Activated CD8-positive, alpha-beta T cell treated with anti-CD3 and anti-CD28 coated beads for 36 hours (primary cell): ENCODE data around the gene EBLN1. TPM values are rescaled to one million over a fixed set of nuclear protein-coding genes. Genes with fewer than 3 reads are reported as not detected.

Experiments used
- ATAC-seq: fragments of 200-7000 bp; cut with Tn5 transposase; one replicate; pipeline ENCODE4 v1.10.0; 2021; ENCODE audit warnings: mild to moderate bottlenecking, moderate library complexity
- CTCF ChIA-PET: fragments of 350-600 bp; sonication (Branson Sonifier 250); formaldehyde crosslinking; loops from one replicate; lab custom pipeline; 2021; ENCODE audit warnings: antibody characterized with exemption; lab: Charles Lee
- POLR2A ChIA-PET: fragments of 350-600 bp; sonication (Branson Sonifier 250); formaldehyde crosslinking; loops from one replicate; lab custom pipeline; 2021; ENCODE audit warnings: antibody characterized with exemption; lab: Charles Lee
- DNase-seq: peaks from one replicate; pipeline ENCODE4 v3.0.0-alpha.2; 2020
- H3K27ac Mint-ChIP-seq: one replicate; pipeline ENCODE4 v1.8.0; 2021; ENCODE audit warnings: mild to moderate bottlenecking, mixed read lengths
- H3K27me3 Mint-ChIP-seq: one replicate; pipeline ENCODE4 v1.8.0; 2021; ENCODE audit warnings: mixed read lengths
- H3K36me3 Mint-ChIP-seq: one replicate; pipeline ENCODE4 v1.8.0; 2021; ENCODE audit warnings: low read depth, mixed read lengths
- H3K4me1 Mint-ChIP-seq: one replicate; pipeline ENCODE4 v1.8.0; 2021; ENCODE audit warnings: low read depth, mixed read lengths
- H3K4me3 Mint-ChIP-seq: one replicate; pipeline ENCODE4 v1.8.0; 2021; ENCODE audit warnings: mild to moderate bottlenecking, moderate library complexity, mixed read lengths
- H3K9me3 Mint-ChIP-seq: one replicate; pipeline ENCODE4 v1.8.0; 2021; ENCODE audit warnings: mixed read lengths
- CTCF ChIP-seq: fragments of 200-600 bp; IDR thresholded peaks from one replicate; pipeline ENCODE4 v1.8.0; 2022; ENCODE audit warnings: antibody characterized with exemption, mild to moderate bottlenecking
- intact Hi-C: fragments of 100-400 bp; cut with micrococcal nuclease; formaldehyde crosslinking; loops from one replicate; pipeline ENCODE4 v1.10.0; 2022
- total RNA-seq, 2 experiments: library from RNA; stranded (reverse); gene quantifications; one replicate each; pipeline ENCODE4 v1.2.3, GENCODE V29; 2021

EBLN1 gene
- total RNA-seq, 2 experiments from 2014 or later: not detected

GRCh38 chr10:22210267-22210666, 7.5 kb downstream of the EBLN1 start:
- Mint-ChIP-seq H3K4me1 (no peaks in the 10 kb centered on the region), H3K27ac (no peak overlapping the region), H3K9me3 (no peaks in the 10 kb centered on the region), H3K36me3 (no peaks in the 10 kb centered on the region), H3K4me3 (no peak overlapping the region), H3K27me3 (peaks cover 10% of the 10 kb centered on the region)
- CTCF ChIA-PET: interaction anchor here (0.6 kb wide), 1 partner anchor 11 kb away, joined by 3 read pairs; no protein-coding TSS in a partner anchor
- TF ChIP-seq CTCF: no peak
- intact Hi-C loops: no loop called here
- no peak for DNase-seq
- POLR2A ChIA-PET: no interaction called here
- no peak for ATAC-seq

GRCh38 chr10:22193945-22194344, 23.9 kb downstream of the EBLN1 start:
- Mint-ChIP-seq H3K4me3 (no peak overlapping the region), H3K36me3 (no peaks in the 10 kb centered on the region), H3K4me1 (no peaks in the 10 kb centered on the region), H3K27me3 (no peaks in the 10 kb centered on the region), H3K9me3 (no peaks in the 10 kb centered on the region), H3K27ac (no peak overlapping the region)
- ATAC-seq (no peak), DNase-seq (no peak)
- intact Hi-C loops: no loop called here
- TF ChIP-seq CTCF: no peak
- ChIA-PET POLR2A (no interaction called here), CTCF (no interaction called here)

- no peak overlapping the region for H3K4me3 Mint-ChIP-seq
- CTCF ChIA-PET: no interaction called here
- no peaks in the 10 kb centered on the region for H3K36me3 Mint-ChIP-seq
- intact Hi-C loops: no loop called here
- no peak overlapping the region for H3K27ac Mint-ChIP-seq
- H3K4me1 Mint-ChIP-seq: no peaks in the 10 kb centered on the region
- TF ChIP-seq CTCF: no peak
- peaks cover under 1% of the 10 kb centered on the region for H3K9me3 Mint-ChIP-seq
- POLR2A ChIA-PET: interaction anchor here (1.0 kb wide), 1 partner anchor 28 kb away, joined by 3 read pairs; no protein-coding TSS in a partner anchor
- H3K27me3 Mint-ChIP-seq: peaks cover 19% of the 10 kb centered on the region
- ATAC-seq (no peak), DNase-seq (no peak)
Observed at GRCh38 chr10:22185586-22185985, 32.2 kb downstream of the EBLN1 start.

GRCh38 chr10:22183771-22184461, 33.9 kb downstream of the EBLN1 start:
- no peaks in the 10 kb centered on the region for H3K4me1 Mint-ChIP-seq
- no peak for DNase-seq
- H3K27me3 Mint-ChIP-seq: peaks cover 25% of the 10 kb centered on the region
- POLR2A ChIA-PET: no interaction called here
- no peaks in the 10 kb centered on the region for H3K36me3 Mint-ChIP-seq
- H3K27ac Mint-ChIP-seq: no peak overlapping the region
- ATAC-seq: no peak
- H3K4me3 Mint-ChIP-seq: no peak overlapping the region
- CTCF ChIA-PET: no interaction called here
- no peak for TF ChIP-seq CTCF
- intact Hi-C loops: no loop called here
- peaks cover 4% of the 10 kb centered on the region for H3K9me3 Mint-ChIP-seq

- CTCF ChIA-PET: no interaction called here
- DNase-seq (no peak), ATAC-seq (no peak)
- TF ChIP-seq CTCF: no peak
- Mint-ChIP-seq H3K27ac (no peak overlapping the region), H3K27me3 (peaks cover 30% of the 10 kb centered on the region), H3K4me3 (no peak overlapping the region), H3K4me1 (no peaks in the 10 kb centered on the region), H3K9me3 (peaks cover 4% of the 10 kb centered on the region), H3K36me3 (no peaks in the 10 kb centered on the region)
- intact Hi-C loops: no loop called here
- POLR2A ChIA-PET: no interaction called here
Observed at GRCh38 chr10:22180724-22181123, 37.1 kb downstream of the EBLN1 start.
